Stomach smooth muscle (tissue), 2 donors: ENCODE results near the gene GLIS1.

Experiments
- H3K27ac ChIP-seq: one replicate; pipeline ENCODE4 v1.7.0; 2013; ENCODE audit warnings: mild to moderate bottlenecking, low read length, inconsistent platforms
- H3K27me3 ChIP-seq, 2 donors: one replicate each; pipeline ENCODE4 v1.7.0; 2013; ENCODE audit warnings: low read length in 2 of 2; ENCODE audit not compliant: insufficient read depth in 2 of 2, control insufficient read depth in 1 of 2
- H3K36me3 ChIP-seq, 2 donors: one replicate each; pipeline ENCODE4 v1.7.0; 2013; ENCODE audit warnings: low read length in 2 of 2; ENCODE audit not compliant: control insufficient read depth in 2 of 2, insufficient read depth in 2 of 2
- H3K4me1 ChIP-seq: one replicate; pipeline ENCODE4 v1.7.0; 2013; ENCODE audit warnings: low read length; ENCODE audit not compliant: control insufficient read depth, insufficient read depth
- H3K4me3 ChIP-seq, 2 donors: one replicate each; pipeline ENCODE4 v1.7.0; 2013; ENCODE audit warnings: low read length in 2 of 2
- H3K9ac ChIP-seq, 2 donors: one replicate each; pipeline ENCODE4 v1.7.0; 2013; ENCODE audit warnings: low read length in 2 of 2, mild to moderate bottlenecking in 1 of 2
- H3K9me3 ChIP-seq, 2 donors: one replicate each; pipeline ENCODE4 v1.7.0; 2013; ENCODE audit warnings: low read length in 2 of 2; ENCODE audit not compliant: control insufficient read depth in 2 of 2
- donor health status: healthy.
- donor health status: Pancreatic carcinoma.

GLIS1 gene

GRCh38 chr1:53730224-53730865 is 8.6 kb downstream of the GLIS1 start:
- H3K27me3 ChIP-seq = peaks cover 0 to 2% of the 10 kb centered on the region in 2 donors
- H3K9ac ChIP-seq = no peak overlapping the region
- no peak overlapping the region for H3K27ac ChIP-seq
- H3K4me3 ChIP-seq = no peak overlapping the region
- no peaks in the 10 kb centered on the region for H3K9me3 ChIP-seq
- H3K4me1 ChIP-seq = no peaks in the 10 kb centered on the region
- no peaks in the 10 kb centered on the region for H3K36me3 ChIP-seq

- no peaks in the 10 kb centered on the region for H3K36me3 ChIP-seq
- no peaks in the 10 kb centered on the region for H3K4me1 ChIP-seq
These were observed 9.3 kb downstream of the GLIS1 start for GRCh38 chr1:53729456-53730223.

GRCh38 chr1:53728702-53729455 is 10.1 kb downstream of the GLIS1 start:
- Histone ChIP-seq H3K36me3 (no peaks in the 10 kb centered on the region), H3K4me1 (no peaks in the 10 kb centered on the region), H3K4me3 (no peak overlapping the region), H3K9me3 (no peaks in the 10 kb centered on the region), H3K27ac (no peak overlapping the region), H3K9ac (no peak overlapping the region), H3K27me3 (peaks cover 2% of the 10 kb centered on the region in 2 donors)

More at GRCh38 chr1:53729456-53730223, 9.3 kb downstream of the GLIS1 start:
- no peak overlapping the region for H3K9ac ChIP-seq
- H3K4me3 ChIP-seq = no peak overlapping the region
- H3K27ac ChIP-seq = no peak overlapping the region
- no peaks in the 10 kb centered on the region for H3K9me3 ChIP-seq
- peaks cover 0 to 2% of the 10 kb centered on the region in 2 donors for H3K27me3 ChIP-seq

GRCh38 chr1:53728196-53728595 is 10.8 kb downstream of the GLIS1 start:
- no peaks in the 10 kb centered on the region for H3K36me3 ChIP-seq
- H3K9me3 ChIP-seq = no peaks in the 10 kb centered on the region
- no peak overlapping the region for H3K4me3 ChIP-seq
- no peak overlapping the region for H3K27ac ChIP-seq
- peaks cover 2 to 3% of the 10 kb centered on the region in 2 donors for H3K27me3 ChIP-seq
- no peak overlapping the region for H3K9ac ChIP-seq
- H3K4me1 ChIP-seq = no peaks in the 10 kb centered on the region

GRCh38 chr1:53727461-53728092 is 11.4 kb downstream of the GLIS1 start:
- Histone ChIP-seq H3K27ac (no peak overlapping the region), H3K9ac (no peak overlapping the region), H3K4me3 (no peak overlapping the region), H3K36me3 (no peaks in the 10 kb centered on the region), H3K9me3 (no peaks in the 10 kb centered on the region), H3K27me3 (peaks cover 2 to 3% of the 10 kb centered on the region in 2 donors), H3K4me1 (no peaks in the 10 kb centered on the region)

GRCh38 chr1:53726009-53726600 is 12.9 kb downstream of the GLIS1 start:
- H3K4me3 ChIP-seq = no peak overlapping the region
- no peak overlapping the region for H3K27ac ChIP-seq
- no peaks in the 10 kb centered on the region for H3K4me1 ChIP-seq
- no peaks in the 10 kb centered on the region for H3K36me3 ChIP-seq
- peaks cover 2 to 3% of the 10 kb centered on the region in 2 donors for H3K27me3 ChIP-seq
- no peak overlapping the region for H3K9ac ChIP-seq
- H3K9me3 ChIP-seq = no peaks in the 10 kb centered on the region

- H3K9ac ChIP-seq = no peak overlapping the region
- no peak overlapping the region for H3K27ac ChIP-seq
- H3K36me3 ChIP-seq = no peaks in the 10 kb centered on the region
- H3K4me3 ChIP-seq = no peak overlapping the region
- peaks cover 2 to 3% of the 10 kb centered on the region in 2 donors for H3K27me3 ChIP-seq
- H3K4me1 ChIP-seq = no peaks in the 10 kb centered on the region
- H3K9me3 ChIP-seq = no peaks in the 10 kb centered on the region
These were observed 13.7 kb downstream of the GLIS1 start for GRCh38 chr1:53725238-53725689.

GRCh38 chr1:53722025-53722424 is 16.9 kb downstream of the GLIS1 start:
- H3K4me1 ChIP-seq = no peaks in the 10 kb centered on the region
- no peaks in the 10 kb centered on the region for H3K9me3 ChIP-seq
- no peak overlapping the region for H3K4me3 ChIP-seq
- H3K36me3 ChIP-seq = no peaks in the 10 kb centered on the region
- no peak overlapping the region for H3K27ac ChIP-seq
- H3K9ac ChIP-seq = no peak overlapping the region
- H3K27me3 ChIP-seq = peaks cover 3 to 7% of the 10 kb centered on the region in 2 donors

- H3K27me3 ChIP-seq = peaks cover 3 to 7% of the 10 kb centered on the region in 2 donors
- H3K36me3 ChIP-seq = no peaks in the 10 kb centered on the region
- H3K4me1 ChIP-seq = no peaks in the 10 kb centered on the region
- H3K4me3 ChIP-seq = no peak overlapping the region
- no peak overlapping the region for H3K9ac ChIP-seq
- H3K9me3 ChIP-seq = no peaks in the 10 kb centered on the region
- no peak overlapping the region for H3K27ac ChIP-seq
These were observed 17.9 kb downstream of the GLIS1 start for GRCh38 chr1:53721088-53721487.

- no peaks in the 10 kb centered on the region for H3K9me3 ChIP-seq
- no peaks in the 10 kb centered on the region for H3K4me1 ChIP-seq
- H3K4me3 ChIP-seq = no peak overlapping the region
- peaks cover 8 to 12% of the 10 kb centered on the region in 2 donors for H3K27me3 ChIP-seq
- no peaks in the 10 kb centered on the region for H3K36me3 ChIP-seq
- H3K27ac ChIP-seq = no peak overlapping the region
- H3K9ac ChIP-seq = no peak overlapping the region
These were observed 19.5 kb downstream of the GLIS1 start for GRCh38 chr1:53719469-53719868.
